GM12875 (cell line): Measurements from ENCODE around the gene SCP2D1.

Experiments used
- H3K4me3 ChIP-seq: one replicate; pipeline ENCODE4 v1.5.1; 2011; ENCODE audit warnings: low read depth, low read length, control low read depth
- CTCF ChIP-seq: IDR thresholded peaks from 2 replicates; pipeline ENCODE4 v1.5.1; 2011; ENCODE audit warnings: low read depth, mild to moderate bottlenecking, control low read depth, inconsistent platforms, low read length, moderate library complexity, borderline replicate concordance; ENCODE audit not compliant: insufficient read depth

SCP2D1 gene

GRCh38 chr20:18837718-18838117, 24.1 kb downstream of the SCP2D1 start:
- TF ChIP-seq CTCF = no peak

GRCh38 chr20:18839507-18840247, 26.1 kb downstream of the SCP2D1 start:
- TF ChIP-seq CTCF = no peak
- no peak overlapping the region for H3K4me3 ChIP-seq

More at GRCh38 chr20:18837718-18838117, 24.1 kb downstream of the SCP2D1 start:
- H3K4me3 ChIP-seq = no peak overlapping the region

GRCh38 chr20:18840248-18840645, 26.7 kb downstream of the SCP2D1 start:
- H3K4me3 ChIP-seq = no peak overlapping the region
- no peak for TF ChIP-seq CTCF

GRCh38 chr20:18845017-18845416, 31.4 kb downstream of the SCP2D1 start:
- H3K4me3 ChIP-seq = no peak overlapping the region
- TF ChIP-seq CTCF = no peak

- no peak for TF ChIP-seq CTCF
- no peak overlapping the region for H3K4me3 ChIP-seq
Measured at GRCh38 chr20:18847226-18847755, 33.7 kb downstream of the SCP2D1 start.

- no peak overlapping the region for H3K4me3 ChIP-seq
- TF ChIP-seq CTCF = no peak
Measured at GRCh38 chr20:18849131-18849530, 35.5 kb downstream of the SCP2D1 start.

- no peak for TF ChIP-seq CTCF
- H3K4me3 ChIP-seq = no peak overlapping the region
Measured at GRCh38 chr20:18851629-18852028, 38.0 kb downstream of the SCP2D1 start.
